ENCODE data around the gene FOXO3.

- TF ChIP-seq POLR2AphosphoS5 (IDR thresholded peaks at IDR 0.05) (no peak), CTCF (IDR thresholded peaks at IDR 0.05) (no peak)
Observed at GRCh38 chr6:108570517-108570916, 9.8 kb downstream of the FOXO3 start.

Measured in breast epithelium (tissue), 3 donors.